OCI-M2 (cell line): ENCODE results near the gene KCP.
"Not testable (repeated sequence)": the region's sequence is repeated elsewhere in the genome, so short reads cannot be mapped to it uniquely, and the experiment has no call there.

Source experiments
- DNase-seq: peaks from one replicate; lab custom pipeline; 2025; ENCODE audit not compliant: unreplicated experiment; lab: John Stamatoyannopoulos, UW

KCP gene

GRCh38 chr7:128910569-128910945 is at the start of gene KCP:
Gene KCP (minus strand): TSS chr7:128910709. CDS start chr7:128910676, 33 bp downstream.
- DNase-seq, result no peak

DNA sequence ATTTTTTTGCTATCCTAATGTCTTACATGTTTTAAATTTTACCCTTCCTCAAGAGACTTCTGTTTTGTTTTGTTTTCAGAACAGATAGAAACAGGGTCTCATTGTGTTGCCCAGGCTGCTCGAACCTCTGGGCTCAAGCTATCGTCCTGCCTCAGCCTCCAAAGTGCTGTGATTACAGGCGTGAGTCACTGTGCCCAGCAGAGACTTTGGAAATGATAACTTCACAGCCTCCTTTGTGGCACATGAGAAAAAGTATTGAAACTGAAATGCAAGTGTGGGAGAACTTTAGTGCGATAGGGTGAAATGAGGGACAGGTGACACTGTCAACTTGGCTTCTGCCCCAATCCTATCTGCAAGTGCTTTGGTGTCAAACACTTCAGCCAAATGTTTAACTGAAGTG is 48.8 kb upstream of the KCP start:
- DNase-seq, result no peak

- no peak for DNase-seq
These were observed 45.5 kb upstream of the KCP start for GRCh38 chr7:128955981-128956380.

- no peak for DNase-seq
These were observed 44.6 kb upstream of the KCP start for GRCh38 chr7:128954830-128955802.

DNA sequence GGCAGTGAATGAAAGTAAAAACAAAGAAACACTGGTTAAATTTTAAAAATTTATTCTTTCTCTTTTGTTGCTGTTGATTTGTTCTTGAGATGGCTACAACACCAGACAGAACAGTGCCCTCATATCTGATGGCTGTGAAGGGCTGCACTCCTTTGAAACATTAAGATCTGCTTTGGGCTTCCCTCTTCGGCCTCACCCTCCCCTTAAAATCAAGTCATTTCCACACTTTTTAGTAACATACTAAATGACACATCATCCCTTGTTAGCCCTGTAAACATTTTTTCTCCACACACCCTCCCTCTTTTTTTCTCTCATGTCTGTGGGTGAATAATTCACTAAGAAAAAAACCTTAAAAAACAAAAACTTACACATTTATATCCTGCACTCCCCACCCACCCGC is 43.6 kb upstream of the KCP start:
- DNase-seq, result no peak

- no peak for DNase-seq
These were observed 40.8 kb upstream of the KCP start for GRCh38 chr7:128951296-128951695.

DNA sequence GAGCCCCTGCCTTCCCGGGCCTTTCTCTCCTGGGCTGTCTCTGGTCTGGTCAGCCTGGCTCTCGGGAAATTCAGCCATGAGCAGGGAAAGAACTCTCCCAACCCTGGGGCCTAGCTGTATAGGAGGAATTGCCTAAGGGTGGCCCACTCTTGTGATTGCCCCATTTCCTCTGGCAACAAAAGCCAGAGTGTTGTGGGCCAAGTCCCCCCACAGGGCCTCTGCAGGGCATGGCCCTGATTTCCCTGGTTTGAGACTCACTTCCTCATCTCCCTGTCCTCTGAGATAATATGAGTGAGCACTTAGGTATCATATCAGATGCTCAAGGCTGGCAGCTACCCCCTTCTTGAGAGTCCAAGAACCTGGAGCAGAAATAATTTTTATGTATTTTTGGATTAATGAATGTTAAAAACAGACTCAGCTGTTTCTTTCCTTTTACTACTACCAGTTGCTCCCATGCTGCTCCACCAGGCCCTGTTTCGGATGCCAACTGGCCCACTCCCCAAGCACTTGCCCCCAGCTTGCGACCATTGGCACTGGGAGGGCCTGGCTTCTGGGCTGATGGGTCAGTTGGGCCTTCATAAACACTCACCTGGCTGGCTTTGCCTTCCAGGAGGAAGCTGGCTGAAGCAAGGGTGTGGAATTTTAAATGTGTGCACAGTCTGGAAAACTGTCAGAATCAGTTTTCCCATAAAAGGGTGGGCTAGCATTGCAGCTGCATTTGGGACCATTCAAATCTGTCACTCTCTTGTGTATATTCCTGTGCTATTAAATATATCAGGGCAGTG is 38.7 kb upstream of the KCP start:
- no peak for DNase-seq

DNA sequence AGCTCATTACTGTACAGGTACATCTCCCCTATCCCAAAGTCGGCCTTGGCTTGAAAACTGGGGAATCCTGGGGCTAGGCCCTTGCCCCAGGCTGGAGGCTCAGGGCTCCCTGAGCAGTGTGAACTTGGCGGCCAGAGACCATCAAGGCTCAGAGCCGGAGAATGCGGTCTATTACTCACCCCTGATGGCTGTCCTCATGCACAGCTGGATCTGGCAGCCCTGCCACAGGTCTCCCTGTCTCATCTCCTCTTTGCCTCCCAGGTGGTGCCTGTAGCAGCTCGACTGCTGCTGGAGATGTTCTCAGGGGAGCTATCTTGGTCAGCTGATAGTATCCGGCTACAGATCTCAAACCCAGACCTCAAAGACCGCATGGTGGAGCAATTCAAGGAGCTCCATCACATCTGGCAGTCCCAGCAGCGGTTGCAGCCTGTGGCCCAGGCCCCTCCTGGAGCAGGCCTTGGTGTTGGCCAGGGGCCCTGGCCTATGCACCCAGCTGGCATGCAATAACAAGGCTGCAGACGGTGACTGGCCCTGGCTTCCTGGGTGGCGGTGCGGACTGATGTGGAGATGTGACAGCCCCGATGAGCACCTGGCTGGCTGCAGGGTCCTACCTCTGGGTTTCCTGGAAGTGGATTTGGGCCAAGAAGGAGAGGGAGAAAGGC is 37.9 kb upstream of the KCP start:
- DNase-seq, result no peak

DNA sequence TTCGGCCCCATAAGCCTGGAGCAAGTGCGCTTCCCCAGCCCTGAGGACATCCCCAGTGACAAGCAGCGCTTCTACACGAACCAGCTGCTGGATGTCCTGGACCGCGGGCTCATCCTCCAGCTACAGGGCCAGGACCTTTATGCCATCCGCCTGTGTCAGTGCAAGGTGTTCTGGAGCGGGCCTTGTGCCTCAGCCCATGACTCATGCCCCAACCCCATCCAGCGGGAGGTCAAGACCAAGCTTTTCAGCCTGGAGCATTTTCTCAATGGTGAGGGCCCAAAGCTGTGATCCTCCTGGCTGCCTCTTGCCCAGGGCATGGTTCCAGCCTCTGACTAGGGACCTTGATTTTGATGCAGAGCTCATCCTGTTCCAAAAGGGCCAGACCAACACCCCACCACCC is 37.3 kb upstream of the KCP start:
- no peak for DNase-seq

GRCh38 chr7:128946936-128947830 is 36.7 kb upstream of the KCP start:
- no peak for DNase-seq

- no peak for DNase-seq
These were observed 35.3 kb upstream of the KCP start for GRCh38 chr7:128945668-128946366.

DNA sequence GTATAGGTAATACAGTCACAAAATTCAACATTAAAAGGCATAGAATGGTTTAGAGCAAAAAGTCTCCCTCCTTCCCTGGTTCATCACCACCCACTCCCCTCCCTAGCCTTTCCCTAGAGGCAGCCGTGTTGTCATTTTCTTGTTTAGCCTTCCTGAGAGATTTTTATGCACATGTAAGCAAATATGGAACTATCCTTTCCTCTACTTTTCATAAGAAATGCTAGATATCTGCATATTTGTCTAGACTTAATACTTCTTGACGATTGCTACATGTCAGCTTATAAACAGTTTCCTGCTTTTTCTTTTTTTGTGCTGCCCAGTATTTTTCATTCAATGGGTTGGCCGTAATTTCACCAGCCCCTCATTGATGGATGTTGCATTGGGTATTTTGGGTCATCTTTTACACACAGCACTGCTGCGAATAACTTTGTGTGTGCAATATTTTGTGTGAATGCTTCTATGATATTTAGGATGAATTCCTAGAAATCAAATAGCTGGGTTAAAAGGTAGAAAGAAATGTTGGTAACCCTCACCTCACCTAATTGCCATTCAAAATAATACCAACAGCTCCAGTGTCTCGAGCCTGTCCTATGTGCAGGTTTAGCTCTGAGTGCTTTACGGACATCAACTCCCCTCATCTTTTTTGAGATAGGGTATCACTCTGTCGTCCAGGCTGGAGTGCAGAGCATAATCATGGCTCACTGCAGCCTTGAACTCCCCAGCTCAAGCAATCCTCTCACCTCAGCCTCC is 34.2 kb upstream of the KCP start:
- DNase-seq, result no peak

DNA sequence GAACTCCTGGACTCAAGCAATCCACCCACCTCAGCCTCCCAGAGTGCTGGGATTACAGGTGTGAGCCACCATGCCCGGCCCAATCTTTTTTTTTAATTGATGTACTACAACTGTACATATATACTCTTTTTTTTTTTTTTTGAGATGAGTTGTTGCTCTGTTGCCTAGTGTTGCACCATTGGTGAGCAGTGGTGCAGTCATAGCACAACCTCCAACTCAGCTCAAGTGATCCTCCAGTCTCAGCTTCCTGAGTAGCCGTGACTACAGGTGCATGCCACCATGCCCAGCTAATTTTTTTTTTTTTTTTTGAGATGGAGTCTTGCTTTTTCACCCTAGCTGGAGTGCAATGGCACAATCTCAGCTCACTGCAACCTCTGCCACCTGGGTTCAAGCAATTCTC is 32.7 kb upstream of the KCP start:
- not testable (repeated sequence) for DNase-seq

DNA sequence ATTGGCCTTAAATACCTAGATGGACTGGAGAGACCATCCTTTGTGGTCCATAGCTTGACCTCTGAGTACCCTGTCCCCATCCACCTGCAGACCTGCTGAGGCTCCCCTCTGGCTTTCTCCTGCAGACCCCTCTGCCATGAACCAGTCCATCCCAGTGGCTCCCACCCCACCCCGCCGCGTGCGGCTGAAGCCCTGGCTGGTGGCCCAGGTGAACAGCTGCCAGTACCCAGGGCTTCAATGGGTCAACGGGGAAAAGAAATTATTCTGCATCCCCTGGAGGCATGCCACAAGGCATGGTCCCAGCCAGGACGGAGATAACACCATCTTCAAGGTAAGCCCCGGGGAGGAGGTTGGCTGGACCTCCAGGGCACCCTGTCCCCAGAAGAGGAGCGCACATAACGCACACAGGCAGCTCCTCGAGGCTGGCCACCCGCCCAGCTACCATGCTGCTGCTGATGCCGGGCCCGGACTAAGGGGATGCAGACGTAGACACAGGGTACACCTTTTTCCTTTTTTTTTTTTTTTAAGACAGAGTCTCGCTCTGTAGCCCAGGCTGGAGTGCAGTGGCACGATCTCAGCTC is 31.5 kb upstream of the KCP start:
- DNase-seq, result no peak

GRCh38 chr7:128941323-128941890 is 30.9 kb upstream of the KCP start:
- no peak for DNase-seq

DNA sequence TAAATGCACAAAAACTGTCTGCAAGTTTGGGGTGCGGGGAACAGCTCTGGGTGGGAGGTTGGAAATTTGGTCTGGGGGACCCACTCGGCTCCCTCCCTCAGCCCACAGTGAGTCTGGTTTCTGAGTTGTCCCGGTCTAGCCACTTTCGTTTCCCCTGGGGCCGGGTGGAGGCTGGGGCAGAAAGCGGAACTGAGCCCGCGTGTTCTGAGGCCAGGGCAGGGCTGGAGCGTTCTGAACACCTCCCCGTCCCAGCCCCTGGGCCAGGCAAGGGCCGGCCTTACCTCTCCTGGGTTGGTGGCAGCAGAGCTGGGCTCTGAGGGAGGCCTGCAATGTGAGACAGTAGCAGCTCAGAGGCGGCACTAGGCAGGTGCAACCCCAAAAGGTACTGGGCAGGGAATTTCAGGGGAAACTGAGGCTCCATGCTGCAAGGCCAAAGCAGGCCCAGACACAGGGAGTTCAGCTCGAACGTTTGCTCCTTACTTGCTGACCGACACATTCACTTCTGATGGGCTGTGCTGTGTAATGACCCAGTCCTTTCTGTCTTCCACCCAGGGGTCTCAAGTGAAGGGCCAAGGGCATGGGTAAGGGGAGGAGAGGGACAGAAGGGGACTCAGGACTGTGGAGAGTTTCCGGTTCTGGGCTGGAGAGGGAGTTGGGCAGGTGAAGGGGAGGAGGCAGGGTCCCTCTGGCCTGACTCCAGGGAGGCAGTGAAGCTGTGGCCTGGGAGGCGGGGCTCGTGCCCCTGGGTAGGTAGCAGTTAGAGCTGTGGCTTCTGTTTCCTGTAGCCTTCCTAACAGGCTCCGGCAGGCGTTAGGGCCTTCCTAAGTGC is 30.2 kb upstream of the KCP start:
- DNase-seq, result no peak

GRCh38 chr7:128939861-128940410 is 29.4 kb upstream of the KCP start:
- DNase-seq, result no peak
